HepG2 (cell line): ENCODE results near the gene TDRD10. TPM values are rescaled to one million over a fixed set of nuclear protein-coding genes. Genes with fewer than 3 reads are reported as not detected.

Experiments used
- DDIT3 ChIP-seq: sonication (generic); formaldehyde crosslinking; IDR thresholded peaks from 2 replicates; pipeline ENCODE4 v1.4.0; 2020; ENCODE audit warnings: mild to moderate bottlenecking, missing genetic modification reagents
- E2F5 ChIP-seq: sonication (generic); formaldehyde crosslinking; conservative IDR thresholded peaks from 2 replicates; pipeline ENCODE4 v1.4.0; 2020; ENCODE audit warnings: missing genetic modification reagents
- HOXD1 ChIP-seq: sonication (generic); formaldehyde crosslinking; IDR thresholded peaks from 2 replicates; pipeline ENCODE4 v1.5.0; 2020; ENCODE audit warnings: missing genetic modification reagents
- IRF2 ChIP-seq: IDR thresholded peaks from 2 replicates; pipeline ENCODE4 v1.6.1; 2018; ENCODE audit warnings: missing genetic modification reagents, missing compliant biosample characterization
- KDM5A ChIP-seq: fragments of 200-600 bp; sonication (generic); IDR thresholded peaks from 2 replicates; pipeline ENCODE4 v1.7.0; 2018; ENCODE audit warnings: antibody characterized with exemption, mild to moderate bottlenecking, low read length, borderline replicate concordance
- MAX ChIP-seq: IDR thresholded peaks from 2 replicates; pipeline ENCODE4 v1.6.1; 2012; ENCODE audit warnings: inconsistent platforms
- MNT ChIP-seq: fragments of 450-650 bp; IDR thresholded peaks from 2 replicates; pipeline ENCODE4 v1.6.1; 2016
- NFE2L1 ChIP-seq: sonication (generic); formaldehyde crosslinking; IDR thresholded peaks from 2 replicates; pipeline ENCODE4 v1.4.0; 2020; ENCODE audit warnings: missing genetic modification reagents, mild to moderate bottlenecking, borderline replicate concordance
- POGZ ChIP-seq: sonication (generic); formaldehyde crosslinking; IDR thresholded peaks from 2 replicates; pipeline ENCODE4 v1.4.0; 2020; ENCODE audit warnings: mild to moderate bottlenecking, missing genetic modification reagents
- RFX1 ChIP-seq: fragments of 450-650 bp; IDR thresholded peaks from 2 replicates; pipeline ENCODE4 v1.6.1; 2017
- RORA ChIP-seq: sonication (generic); formaldehyde crosslinking; IDR thresholded peaks from 2 replicates; pipeline ENCODE4 v1.5.0; 2020; ENCODE audit warnings: mild to moderate bottlenecking, missing genetic modification reagents, moderate library complexity
- SNAPC5 ChIP-seq: sonication (generic); formaldehyde crosslinking; IDR thresholded peaks from 2 replicates; pipeline ENCODE4 v1.8.1; 2023; ENCODE audit warnings: mild to moderate bottlenecking, missing genetic modification reagents, borderline replicate concordance
- THYN1 ChIP-seq: sonication (generic); formaldehyde crosslinking; IDR thresholded peaks from 2 replicates; pipeline ENCODE4 v1.8.1; 2023; ENCODE audit warnings: low read depth, mild to moderate bottlenecking, moderate library complexity, missing genetic modification reagents, borderline replicate concordance
- UBTF ChIP-seq: sonication (generic); formaldehyde crosslinking; IDR thresholded peaks from 2 replicates; pipeline ENCODE4 v1.4.0; 2020; ENCODE audit warnings: mild to moderate bottlenecking, missing genetic modification reagents
- ZKSCAN1 ChIP-seq: fragments of 150-350 bp; IDR thresholded peaks from 2 replicates; pipeline ENCODE4 v1.6.1; 2014; ENCODE audit warnings: low read length
- ZNF263 ChIP-seq: sonication (generic); formaldehyde crosslinking; IDR thresholded peaks from 2 replicates; pipeline ENCODE4 v1.4.0; 2020; ENCODE audit warnings: missing genetic modification reagents
- ZNF343 ChIP-seq: sonication (generic); formaldehyde crosslinking; IDR thresholded peaks from 2 replicates; pipeline ENCODE4 v1.4.0; 2020; ENCODE audit warnings: mild to moderate bottlenecking, missing genetic modification reagents
- ZNF496 ChIP-seq: sonication (generic); formaldehyde crosslinking; IDR thresholded peaks from 2 replicates; pipeline ENCODE4 v1.8.1; 2023; ENCODE audit warnings: mild to moderate bottlenecking, moderate library complexity, missing genetic modification reagents; ENCODE audit not compliant: insufficient replicate concordance
- ZNF644 ChIP-seq: IDR thresholded peaks from 2 replicates; pipeline ENCODE4 v1.6.1; 2016; ENCODE audit warnings: low read depth
- ZNF652 ChIP-seq: IDR thresholded peaks from 2 replicates; pipeline ENCODE4 v1.6.1; 2016; ENCODE audit warnings: low read depth, borderline replicate concordance
- ZNF703 ChIP-seq: sonication (generic); formaldehyde crosslinking; IDR thresholded peaks from 2 replicates; pipeline ENCODE4 v1.5.1; 2020; ENCODE audit warnings: missing genetic modification reagents, mild to moderate bottlenecking, moderate library complexity, borderline replicate concordance
- ZXDC ChIP-seq: sonication (generic); formaldehyde crosslinking; IDR thresholded peaks from 2 replicates; pipeline ENCODE4 v1.5.0; 2020; ENCODE audit warnings: mild to moderate bottlenecking, missing genetic modification reagents
- polyA plus RNA-seq, 8 experiments: library from polyadenylated mRNA; depleted of rRNA in 3 of 8; stranded (reverse) in 7 of 8; unstranded in 1 of 8; fragments of >200 nt; fragmentation: Illumina TruSeq in 4 of 8; extraction: Trizol in 4 of 8; gene quantifications; 2 replicates each; pipeline versions ENCODE4 v1.2.1 to v1.2.3, GENCODE V29; 2011 to 2016; ENCODE audit warnings: low read depth in 4 of 8, missing spikeins in 1 of 8, mixed read lengths in 1 of 8; ENCODE audit not compliant: insufficient read depth in 1 of 8
- total RNA-seq, 5 experiments: library from RNA; depleted of rRNA; stranded (reverse); fragments of >200 nt; fragmentation: Illumina TruSeq; extraction: Trizol; gene quantifications; 2 replicates each; pipeline ENCODE4 v1.2.3, GENCODE V29; 2016; ENCODE audit warnings: low read depth in 1 of 5

The TDRD10 gene
- total and polyA plus RNA-seq, 2 of the 13 experiments (the other 11 are each of a cell fraction or from before 2014, with no cell fraction given): not detected

- TF ChIP-seq MNT: peak; percentile 97
- peak; percentile 77 for TF ChIP-seq E2F5 (CRISPR knock-in tag)
- no peak for TF ChIP-seq RFX1
- no peak for TF ChIP-seq DDIT3
- TF ChIP-seq ZNF263: peak; percentile 50; the same call in 1 of the 2 replicates
- 0 out of 2 replicates have a peak, but pooled peaks have one; percentile 10 for TF ChIP-seq ZNF644 (CRISPR knock-in tag)
- TF ChIP-seq ZNF652: 0 out of 2 replicates have a peak, but pooled peaks have one; percentile 10
- TF ChIP-seq ZNF343 (CRISPR knock-in tag): peak; percentile 98
- peak; percentile 95; the same call in 1 of the 2 replicates for TF ChIP-seq SNAPC5
- TF ChIP-seq ZNF496 (CRISPR knock-in tag): no peak
- peak; percentile 89 for TF ChIP-seq HOXD1
- peak; percentile 89 for TF ChIP-seq THYN1 (CRISPR knock-in tag)
- peak; percentile 79 for TF ChIP-seq ZNF703 (CRISPR knock-in tag)
- TF ChIP-seq IRF2 (CRISPR knock-in tag): peak; percentile 74
- no peak for TF ChIP-seq RORA
- TF ChIP-seq MAX: peak; percentile 100
- TF ChIP-seq POGZ (CRISPR knock-in tag): peak; percentile 82
- TF ChIP-seq UBTF (CRISPR knock-in tag): peak; percentile 84
- peak; percentile 51; the same call in 1 of the 2 replicates for TF ChIP-seq KDM5A
- peak; percentile 67; the same call in 1 of the 2 replicates for TF ChIP-seq NFE2L1 (CRISPR knock-in tag)
- no peak for TF ChIP-seq ZKSCAN1
- peak; percentile 75; the same call in 1 of the 2 replicates for TF ChIP-seq ZXDC
Observed at GRCh38 chr1:154558720-154559465, 56.9 kb downstream of the TDRD10 start (continued).
